ENCODE measurements around the gene GPSM1. TPM values are rescaled to one million over a fixed set of nuclear protein-coding genes. Genes with fewer than 3 reads are reported as not detected.

The GPSM1 gene
- total and polyA plus RNA-seq, 4 donors: 0.11 to 2.9 (median 1.6) TPM

GRCh38 chr9:136365775-136366222 lies 38.5 kb downstream of the GPSM1 start (continued):
- TF ChIP-seq ATF3 (IDR thresholded peaks at IDR 0.05) (no peak), REST (IDR thresholded peaks at IDR 0.05) (no peak)

- no peak for DNase-seq (ENCODE audit: low spot score)
- Histone ChIP-seq H3K27ac (ENCODE audit: low read depth in 1 of 2, low read length in 2 of 2) (no peak overlapping the region), H3K36me3 (ENCODE audit: control insufficient read depth in 4 of 4, insufficient read depth in 3 of 4, low read depth in 1 of 4, low read length in 3 of 4) (peaks cover 0 to 1% (median 0%) of the 10 kb centered on the region in 4 donors), H3K27me3 (ENCODE audit: control insufficient read depth in 4 of 4, insufficient read depth in 4 of 4, low read length in 3 of 4) (no peaks in the 10 kb centered on the region), H3K4me3 (ENCODE audit: low read depth in 1 of 3, low read length in 3 of 3) (no peak overlapping the region), H3K9ac (ENCODE audit: low read depth in 1 of 2, low read length in 2 of 2) (no peak overlapping the region), H3K4me1 (ENCODE audit: control insufficient read depth in 4 of 4, insufficient read depth in 4 of 4, low read length in 3 of 4) (peaks cover 5 to 13% (median 6%) of the 10 kb centered on the region in 4 donors), H3K9me3 (ENCODE audit: control insufficient read depth in 4 of 4, low read length in 3 of 4) (no peaks in the 10 kb centered on the region)
- TF ChIP-seq EGR1 (IDR thresholded peaks at IDR 0.05; ENCODE audit: low read depth in 2 of 2) (no peak), ZBTB33 (IDR thresholded peaks at IDR 0.05) (no peak), YY1 (IDR thresholded peaks at IDR 0.05) (no peak), GABPA (IDR thresholded peaks at IDR 0.05 in 1 of 2, conservative IDR thresholded peaks at IDR 0.05 in 1 of 2) (no peak), JUND (IDR thresholded peaks at IDR 0.05) (no peak), FOXA1 (IDR thresholded peaks at IDR 0.05) (no peak)
- 93% methylated on average over 9 of the region's 9 CpGs for WGBS
These were observed 39.5 kb downstream of the GPSM1 start for GRCh38 chr9:136366826-136367225.

- peaks cover 0 to 1% (median 0%) of the 10 kb centered on the region in 4 donors for H3K36me3 ChIP-seq (ENCODE audit: control insufficient read depth in 4 of 4, insufficient read depth in 3 of 4, low read depth in 1 of 4, low read length in 3 of 4)
- WGBS: 93% methylated on average over 45 of the region's 45 CpGs
- no peak overlapping the region for H3K9ac ChIP-seq (ENCODE audit: low read depth in 1 of 2, low read length in 2 of 2)
- H3K27ac ChIP-seq (ENCODE audit: low read depth in 1 of 2, low read length in 2 of 2): no peak overlapping the region
- H3K4me1 ChIP-seq (ENCODE audit: control insufficient read depth in 4 of 4, insufficient read depth in 4 of 4, low read length in 3 of 4): peaks cover 5 to 16% (median 8%) of the 10 kb centered on the region in 4 donors
- H3K27me3 ChIP-seq (ENCODE audit: control insufficient read depth in 4 of 4, insufficient read depth in 4 of 4, low read length in 3 of 4): no peaks in the 10 kb centered on the region
- DNase-seq (ENCODE audit: low spot score): no peak
- H3K9me3 ChIP-seq (ENCODE audit: control insufficient read depth in 4 of 4, low read length in 3 of 4): no peaks in the 10 kb centered on the region
- H3K4me3 ChIP-seq (ENCODE audit: low read depth in 1 of 3, low read length in 3 of 3): no peak overlapping the region
- no peak for TF ChIP-seq REST (IDR thresholded peaks at IDR 0.05)
- no peak for TF ChIP-seq CTCF (IDR thresholded peaks at IDR 0.05; ENCODE audit: low read depth, low read length, missing input control)
- TF ChIP-seq FOXA1 (IDR thresholded peaks at IDR 0.05): no peak
- TF ChIP-seq NR2F2 (IDR thresholded peaks at IDR 0.05): no peak
- no peak for TF ChIP-seq FOXA2 (IDR thresholded peaks at IDR 0.05)
- no peak for TF ChIP-seq SP1 (IDR thresholded peaks at IDR 0.05)
- no peak for TF ChIP-seq ATF3 (IDR thresholded peaks at IDR 0.05)
- TF ChIP-seq YY1 (IDR thresholded peaks at IDR 0.05): no peak
- no peak for TF ChIP-seq RAD21 (IDR thresholded peaks at IDR 0.05)
- no peak for TF ChIP-seq JUND (IDR thresholded peaks at IDR 0.05)
- TF ChIP-seq ZBTB33 (IDR thresholded peaks at IDR 0.05): no peak
- no peak for TF ChIP-seq EGR1 (IDR thresholded peaks at IDR 0.05; ENCODE audit: low read depth in 2 of 2)
These were observed 40.2 kb downstream of the GPSM1 start for GRCh38 chr9:136367296-136368145.

Data from liver (tissue), 9 donors.